ENCODE data around the gene JMJD8. TPM values are rescaled to one million over a fixed set of nuclear protein-coding genes. Genes with fewer than 3 reads are reported as not detected.

JMJD8 gene
- total and polyA plus RNA-seq, 9 of the 15 experiments (the other 6 are each of a cell fraction or from before 2014, with no cell fraction given): 1.2 to 50.6 (median 29.3) TPM

DNA sequence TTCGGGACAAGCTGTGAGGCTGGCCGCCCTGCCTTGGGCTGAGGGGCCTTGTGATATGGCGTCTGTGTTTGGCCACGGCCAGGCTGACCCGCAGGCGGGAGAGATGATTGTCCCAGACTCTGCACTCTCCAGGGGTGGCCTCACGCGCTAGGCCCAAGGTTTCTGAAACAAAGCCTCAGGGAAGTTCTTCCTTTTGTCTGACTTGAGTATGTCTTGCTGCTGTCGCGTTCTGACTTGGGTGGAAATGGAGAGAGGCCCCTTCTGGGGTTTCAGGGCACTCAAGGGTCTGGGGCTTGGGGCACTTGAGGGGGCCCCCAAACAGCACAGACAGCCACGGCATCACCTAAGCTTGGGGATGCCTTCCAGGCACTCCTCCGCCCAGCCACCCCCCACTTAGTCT is 26.9 kb upstream of the JMJD8 start:
- H3K27me3 ChIP-seq (ENCODE audit: control insufficient read depth in 2 of 2, insufficient read depth in 2 of 2, low read length in 2 of 2): peaks cover 0 to 17% of the 10 kb centered on the region in 2 experiments; a peak in 2 of 5 replicates
- POLR2A ChIA-PET: no interaction called here
- WGBS (ENCODE audit: insufficient coverage, low coverage, missing lambda C conversion rate): 27% methylated on average over 12 of the region's 12 CpGs
- TF ChIP-seq L3MBTL2 (IDR thresholded peaks at IDR 0.05) (no peak), ZNF445 (CRISPR knock-in tag; IDR thresholded peaks at IDR 0.05; ENCODE audit: low read depth) (no peak), NELFE (IDR thresholded peaks at IDR 0.05; ENCODE audit: insufficient read depth, insufficient read length) (no peak), STAT5B (CRISPR knock-in tag; IDR thresholded peaks at IDR 0.05) (no peak), PURB (CRISPR knock-in tag; IDR thresholded peaks at IDR 0.05; ENCODE audit: low read depth) (no peak), BCOR (IDR thresholded peaks at IDR 0.05) (peak; percentile 82), ZNF140 (CRISPR knock-in tag; IDR thresholded peaks at IDR 0.05) (no peak), KAT7 (CRISPR knock-in tag; IDR thresholded peaks at IDR 0.05; ENCODE audit: borderline replicate concordance) (no peak), MEF2D (tag; conservative IDR thresholded peaks at IDR 0.05; ENCODE audit: low read depth) (no peak), CREB1 (IDR thresholded peaks at IDR 0.05) (no peak), CREB1 (CRISPR knock-in tag; IDR thresholded peaks at IDR 0.05) (no peak), ZNF324 (CRISPR knock-in tag; IDR thresholded peaks at IDR 0.05) (no peak), RBBP5 (IDR thresholded peaks at IDR 0.05; ENCODE audit: borderline replicate concordance, insufficient read depth, low read length, poor library complexity, severe bottlenecking) (no peak)
- TF ChIP-seq, protein P1, sequence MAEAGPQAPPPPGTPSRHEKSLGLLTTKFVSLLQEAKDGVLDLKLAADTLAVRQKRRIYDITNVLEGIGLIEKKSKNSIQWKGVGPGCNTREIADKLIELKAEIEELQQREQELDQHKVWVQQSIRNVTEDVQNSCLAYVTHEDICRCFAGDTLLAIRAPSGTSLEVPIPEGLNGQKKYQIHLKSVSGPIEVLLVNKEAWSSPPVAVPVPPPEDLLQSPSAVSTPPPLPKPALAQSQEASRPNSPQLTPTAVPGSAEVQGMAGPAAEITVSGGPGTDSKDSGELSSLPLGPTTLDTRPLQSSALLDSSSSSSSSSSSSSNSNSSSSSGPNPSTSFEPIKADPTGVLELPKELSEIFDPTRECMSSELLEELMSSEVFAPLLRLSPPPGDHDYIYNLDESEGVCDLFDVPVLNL (CRISPR knock-in tag; IDR thresholded peaks at IDR 0.05; ENCODE audit: low read depth): no peak
- TF ChIP-seq, protein P2, sequence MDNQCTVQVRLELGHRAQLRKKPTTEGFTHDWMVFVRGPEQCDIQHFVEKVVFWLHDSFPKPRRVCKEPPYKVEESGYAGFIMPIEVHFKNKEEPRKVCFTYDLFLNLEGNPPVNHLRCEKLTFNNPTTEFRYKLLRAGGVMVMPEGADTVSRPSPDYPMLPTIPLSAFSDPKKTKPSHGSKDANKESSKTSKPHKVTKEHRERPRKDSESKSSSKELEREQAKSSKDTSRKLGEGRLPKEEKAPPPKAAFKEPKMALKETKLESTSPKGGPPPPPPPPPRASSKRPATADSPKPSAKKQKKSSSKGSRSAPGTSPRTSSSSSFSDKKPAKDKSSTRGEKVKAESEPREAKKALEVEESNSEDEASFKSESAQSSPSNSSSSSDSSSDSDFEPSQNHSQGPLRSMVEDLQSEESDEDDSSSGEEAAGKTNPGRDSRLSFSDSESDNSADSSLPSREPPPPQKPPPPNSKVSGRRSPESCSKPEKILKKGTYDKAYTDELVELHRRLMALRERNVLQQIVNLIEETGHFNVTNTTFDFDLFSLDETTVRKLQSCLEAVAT (IDR thresholded peaks at IDR 0.05): no peak
- TF ChIP-seq, protein P3, sequence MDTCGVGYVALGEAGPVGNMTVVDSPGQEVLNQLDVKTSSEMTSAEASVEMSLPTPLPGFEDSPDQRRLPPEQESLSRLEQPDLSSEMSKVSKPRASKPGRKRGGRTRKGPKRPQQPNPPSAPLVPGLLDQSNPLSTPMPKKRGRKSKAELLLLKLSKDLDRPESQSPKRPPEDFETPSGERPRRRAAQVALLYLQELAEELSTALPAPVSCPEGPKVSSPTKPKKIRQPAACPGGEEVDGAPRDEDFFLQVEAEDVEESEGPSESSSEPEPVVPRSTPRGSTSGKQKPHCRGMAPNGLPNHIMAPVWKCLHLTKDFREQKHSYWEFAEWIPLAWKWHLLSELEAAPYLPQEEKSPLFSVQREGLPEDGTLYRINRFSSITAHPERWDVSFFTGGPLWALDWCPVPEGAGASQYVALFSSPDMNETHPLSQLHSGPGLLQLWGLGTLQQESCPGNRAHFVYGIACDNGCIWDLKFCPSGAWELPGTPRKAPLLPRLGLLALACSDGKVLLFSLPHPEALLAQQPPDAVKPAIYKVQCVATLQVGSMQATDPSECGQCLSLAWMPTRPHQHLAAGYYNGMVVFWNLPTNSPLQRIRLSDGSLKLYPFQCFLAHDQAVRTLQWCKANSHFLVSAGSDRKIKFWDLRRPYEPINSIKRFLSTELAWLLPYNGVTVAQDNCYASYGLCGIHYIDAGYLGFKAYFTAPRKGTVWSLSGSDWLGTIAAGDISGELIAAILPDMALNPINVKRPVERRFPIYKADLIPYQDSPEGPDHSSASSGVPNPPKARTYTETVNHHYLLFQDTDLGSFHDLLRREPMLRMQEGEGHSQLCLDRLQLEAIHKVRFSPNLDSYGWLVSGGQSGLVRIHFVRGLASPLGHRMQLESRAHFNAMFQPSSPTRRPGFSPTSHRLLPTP (IDR thresholded peaks at IDR 0.05; ENCODE audit: borderline replicate concordance, extremely low read depth, insufficient read length): no peak
- TF ChIP-seq, protein P4, sequence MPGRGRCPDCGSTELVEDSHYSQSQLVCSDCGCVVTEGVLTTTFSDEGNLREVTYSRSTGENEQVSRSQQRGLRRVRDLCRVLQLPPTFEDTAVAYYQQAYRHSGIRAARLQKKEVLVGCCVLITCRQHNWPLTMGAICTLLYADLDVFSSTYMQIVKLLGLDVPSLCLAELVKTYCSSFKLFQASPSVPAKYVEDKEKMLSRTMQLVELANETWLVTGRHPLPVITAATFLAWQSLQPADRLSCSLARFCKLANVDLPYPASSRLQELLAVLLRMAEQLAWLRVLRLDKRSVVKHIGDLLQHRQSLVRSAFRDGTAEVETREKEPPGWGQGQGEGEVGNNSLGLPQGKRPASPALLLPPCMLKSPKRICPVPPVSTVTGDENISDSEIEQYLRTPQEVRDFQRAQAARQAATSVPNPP (IDR thresholded peaks at IDR 0.05; ENCODE audit: borderline replicate concordance, insufficient read depth, insufficient read length): no peak

More for the DNA sequence above, 26.9 kb upstream of the JMJD8 start:
- Histone ChIP-seq H3K79me2 (ENCODE audit: control insufficient read depth, insufficient read depth, low read length) (peaks cover 4% of the 10 kb centered on the region; the same call in 2 of the 3 replicates), H3K36me3 (ENCODE audit: control insufficient read depth, insufficient read depth, low read length) (no peaks in the 10 kb centered on the region), H3K9me1 (ENCODE audit: control insufficient read depth, insufficient read depth, low read length) (no peaks in the 10 kb centered on the region), H3K4me3 (no peak overlapping the region), H3K9me3 (replicated peaks; ENCODE audit: control insufficient read depth, insufficient read depth, low read depth, low read length) (no peaks in the 10 kb centered on the region), H2AFZ (ENCODE audit: low read depth, low read length) (no peak overlapping the region), H3K9ac (ENCODE audit: insufficient read depth in 1 of 2, low read depth in 2 of 2, low read length in 2 of 2) (no peak overlapping the region; a peak in 1 of 4 replicates), H3K4me1 (replicated peaks in 1 of 2; ENCODE audit: control insufficient read depth in 2 of 2, insufficient read depth in 2 of 2, low read length in 2 of 2) (peaks cover 4 to 65% of the 10 kb centered on the region in 2 experiments; a peak in 3 of 5 replicates), H3K4me2 (ENCODE audit: insufficient read depth, low read length) (no peak overlapping the region), H3K27ac (ENCODE audit: extremely low read depth, low read depth, low read length) (no peak overlapping the region), H4K20me1 (replicated peaks; ENCODE audit: control insufficient read depth, insufficient read depth, low read length) (peaks cover 20% of the 10 kb centered on the region; the same call in 1 of the 2 replicates)
- no peak for ATAC-seq
- in situ Hi-C loops (cut with MboI): loop anchor here (5.0 to 10.0 kb wide), 2 partner anchors 76 to 344 kb away; partner anchors contain the start of genes CHTF18 and RPUSD1
- no TSS peak for BruUV-seq (replicated peaks)
- CTCF ChIA-PET (ENCODE audit: low intra/inter-chr PET ratio): interaction anchor here (1.0 to 4.5 kb wide), 4 partner anchors 31 to 391 kb away, joined by 3 to 73 read pairs (median 14); no protein-coding TSS in a partner anchor
- DNase-seq (ENCODE audit: extremely low read depth in 1 of 4, low spot score in 3 of 4): no peak
- intact Hi-C loops (cut with micrococcal nuclease): loop anchor here (1.0 to 5.0 kb wide), 2 partner anchors 74 to 96 kb away; no protein-coding TSS in a partner anchor
- FAIRE-seq: no peak

Data from K562 (cell line).